Measurements from ENCODE around the gene NCOA1.

DNA sequence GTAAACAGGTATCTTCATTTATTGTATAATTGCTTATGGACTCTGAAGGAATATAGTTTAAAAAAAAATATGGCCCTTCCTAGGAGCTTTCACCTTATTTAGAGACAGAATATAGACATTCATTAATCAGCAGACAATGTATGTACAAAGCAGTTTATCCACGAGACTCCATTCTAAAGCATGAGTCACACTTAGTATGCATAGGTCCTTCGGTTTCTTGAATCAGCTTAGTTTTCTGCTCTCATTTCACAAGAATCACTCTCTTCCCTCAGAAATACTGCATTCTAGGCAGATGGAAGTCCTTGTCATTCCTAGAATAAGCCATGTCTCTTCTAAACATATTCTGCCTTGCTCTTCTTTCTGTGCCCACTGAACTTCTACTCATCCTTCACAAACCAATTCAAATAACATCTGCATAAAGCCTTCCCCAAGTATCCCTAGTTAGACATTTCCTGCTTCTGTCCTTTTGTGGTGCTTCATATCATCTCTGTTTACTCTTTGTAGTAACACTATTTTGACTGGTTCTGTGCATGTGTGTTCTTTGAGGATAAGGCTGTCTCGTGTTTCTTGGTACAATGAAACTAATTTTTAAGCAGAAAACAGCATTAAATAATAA is 217.6 kb downstream of the NCOA1 start:
- TF ChIP-seq POLR2A (IDR thresholded peaks at IDR 0.05) (no peak), POLR2AphosphoS5 (IDR thresholded peaks at IDR 0.05; ENCODE audit: insufficient read depth in 1 of 2, low read depth in 1 of 2) (no peak)
- TF ChIP-seq, protein P1, sequence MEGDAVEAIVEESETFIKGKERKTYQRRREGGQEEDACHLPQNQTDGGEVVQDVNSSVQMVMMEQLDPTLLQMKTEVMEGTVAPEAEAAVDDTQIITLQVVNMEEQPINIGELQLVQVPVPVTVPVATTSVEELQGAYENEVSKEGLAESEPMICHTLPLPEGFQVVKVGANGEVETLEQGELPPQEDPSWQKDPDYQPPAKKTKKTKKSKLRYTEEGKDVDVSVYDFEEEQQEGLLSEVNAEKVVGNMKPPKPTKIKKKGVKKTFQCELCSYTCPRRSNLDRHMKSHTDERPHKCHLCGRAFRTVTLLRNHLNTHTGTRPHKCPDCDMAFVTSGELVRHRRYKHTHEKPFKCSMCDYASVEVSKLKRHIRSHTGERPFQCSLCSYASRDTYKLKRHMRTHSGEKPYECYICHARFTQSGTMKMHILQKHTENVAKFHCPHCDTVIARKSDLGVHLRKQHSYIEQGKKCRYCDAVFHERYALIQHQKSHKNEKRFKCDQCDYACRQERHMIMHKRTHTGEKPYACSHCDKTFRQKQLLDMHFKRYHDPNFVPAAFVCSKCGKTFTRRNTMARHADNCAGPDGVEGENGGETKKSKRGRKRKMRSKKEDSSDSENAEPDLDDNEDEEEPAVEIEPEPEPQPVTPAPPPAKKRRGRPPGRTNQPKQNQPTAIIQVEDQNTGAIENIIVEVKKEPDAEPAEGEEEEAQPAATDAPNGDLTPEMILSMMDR (IDR thresholded peaks at IDR 0.05): no peak

All from vagina (tissue), 2 donors.